SK-N-SH (cell line): ENCODE results near the gene MRPL58. TPM values are rescaled to one million over a fixed set of nuclear protein-coding genes. Genes with fewer than 3 reads are reported as not detected.

Experiments
- CTCF ChIA-PET: fragments of 300-600, 350-600 bp; formaldehyde crosslinking; extraction: SDS; loops from one replicate; lab custom pipeline; 2021; lab: Yijun Ruan, JAX
- POLR2A ChIA-PET: fragments of 350-600 bp; sonication (Branson Sonifier 250); formaldehyde crosslinking; extraction: SDS; loops from one replicate; lab custom pipeline; 2020; ENCODE audit warnings: antibody characterized with exemption, inconsistent platforms; lab: Yijun Ruan, JAX
- DNase-seq: peaks from one replicate; pipeline ENCODE4 v3.0.0; 2012
- H2AFZ ChIP-seq: fragments of 200-600 bp; sonication (generic); 2 replicates; pipeline ENCODE4 v1.8.1; 2016; ENCODE audit warnings: antibody characterized with exemption, mild to moderate bottlenecking, low read depth
- H3F3A ChIP-seq: fragments of 200-600 bp; sonication (generic); replicated peaks from 2 replicates; pipeline ENCODE3; 2016; ENCODE audit warnings: antibody characterized with exemption, mild to moderate bottlenecking; ENCODE audit not compliant: insufficient read depth
- H3K27ac ChIP-seq, 2 experiments: fragments of 200-500 bp in 1 of 2; fragments of 200-600 bp in 1 of 2; sonication (Bioruptor generic) in 1 of 2; sonication (generic), shearing (Covaris generic) in 1 of 2; 2 replicates each; pipeline versions ENCODE4 v1.5.1 to v1.6.1; 2014 to 2016; ENCODE audit warnings: low read depth in 2 of 2, inconsistent platforms in 1 of 2, low read length in 1 of 2, mild to moderate bottlenecking in 1 of 2, mixed read lengths in 1 of 2
- H3K27me3 ChIP-seq: fragments of 200-600 bp; sonication (generic), shearing (Covaris generic); 2 replicates; pipeline ENCODE4 v1.6.1; 2016; ENCODE audit warnings: mixed run types; ENCODE audit not compliant: insufficient read depth
- H3K36me3 ChIP-seq, 2 experiments: fragments of 200-500 bp in 1 of 2; fragments of 200-600 bp in 1 of 2; sonication (Bioruptor generic) in 1 of 2; sonication (generic) in 1 of 2; replicated peaks in 1 of 2; 2 replicates each; pipeline versions ENCODE3 to v1.5.1; 2014 to 2016; ENCODE audit warnings: low read length in 1 of 2, mild to moderate bottlenecking in 1 of 2; ENCODE audit not compliant: insufficient read depth in 2 of 2, control insufficient read depth in 1 of 2
- H3K4me1 ChIP-seq, 2 experiments: fragments of 200-500 bp in 1 of 2; fragments of 200-600 bp in 1 of 2; sonication (Bioruptor generic) in 1 of 2; sonication (generic), shearing (Covaris generic) in 1 of 2; 2 replicates each; pipeline versions ENCODE4 v1.5.1 to v1.6.1; 2014 to 2016; ENCODE audit warnings: low read depth in 1 of 2, low read length in 1 of 2, mixed run types in 1 of 2; ENCODE audit not compliant: insufficient read depth in 2 of 2, control insufficient read depth in 1 of 2
- H3K4me2 ChIP-seq: fragments of 200-600 bp; sonication (generic), shearing (Covaris generic); 2 replicates; pipeline ENCODE4 v1.6.1; 2017; ENCODE audit warnings: mixed run types
- H3K4me3 ChIP-seq, 2 experiments: fragments of 200-500 bp in 1 of 2; fragments of 200-600 bp in 1 of 2; sonication (Bioruptor generic) in 1 of 2; sonication (generic), shearing (Covaris generic) in 1 of 2; 2 replicates each; pipeline versions ENCODE4 v1.5.1 to v1.8.1; 2014 to 2016; ENCODE audit warnings: low read depth in 2 of 2, inconsistent platforms in 1 of 2, low read length in 1 of 2, mild to moderate bottlenecking in 1 of 2, mixed read lengths in 1 of 2, moderate library complexity in 1 of 2
- H3K79me2 ChIP-seq: fragments of 200-600 bp; sonication (generic); 2 replicates; pipeline ENCODE4 v1.8.1; 2017; ENCODE audit warnings: mild to moderate bottlenecking; ENCODE audit not compliant: insufficient read depth
- H3K9ac ChIP-seq: fragments of 200-600 bp; sonication (generic); 2 replicates; pipeline ENCODE4 v1.6.1; 2017; ENCODE audit warnings: mixed run types
- H3K9me2 ChIP-seq: fragments of 200-600 bp; sonication (generic); 2 replicates; pipeline ENCODE4 v1.6.1; 2017; ENCODE audit warnings: mixed run types
- H3K9me3 ChIP-seq: fragments of 200-600 bp; sonication (generic); 2 replicates; pipeline ENCODE4 v1.6.1; 2017; ENCODE audit warnings: mixed run types, mild to moderate bottlenecking, moderate library complexity
- H4K20me1 ChIP-seq: fragments of 200-600 bp; sonication (generic); 2 replicates; pipeline ENCODE4 v1.6.1; 2017; ENCODE audit warnings: mild to moderate bottlenecking, mixed run types; ENCODE audit not compliant: insufficient read depth
- EP300 ChIP-seq, 2 experiments: IDR thresholded peaks; 2 replicates each; pipeline versions ENCODE4 v1.4.0 to v1.6.1; 2012; ENCODE audit warnings: borderline replicate concordance in 1 of 2, low read depth in 1 of 2, low read length in 1 of 2
- FOXJ3 ChIP-seq: sonication (generic); formaldehyde crosslinking; IDR thresholded peaks from 2 replicates; pipeline ENCODE4 v1.5.1; 2020; ENCODE audit warnings: mild to moderate bottlenecking, missing genetic modification reagents
- FOXM1 ChIP-seq: IDR thresholded peaks from 2 replicates; pipeline ENCODE4 v1.4.0; 2012; ENCODE audit warnings: low read depth, mild to moderate bottlenecking
- MEF2A ChIP-seq: IDR thresholded peaks from 2 replicates; pipeline ENCODE4 v1.4.0; 2012; ENCODE audit warnings: low read depth, borderline replicate concordance
- MXI1 ChIP-seq: IDR thresholded peaks from 2 replicates; pipeline ENCODE4 v1.6.1; 2012; ENCODE audit warnings: mild to moderate bottlenecking, low read depth, low read length, improper control_type of control experiment
- RCOR1 ChIP-seq: fragments of 150-350 bp; IDR thresholded peaks from 2 replicates; pipeline ENCODE4 v1.6.1; 2017; ENCODE audit warnings: antibody characterized with exemption, low read length
- RFX5 ChIP-seq: IDR thresholded peaks from 2 replicates; pipeline ENCODE4 v1.6.1; 2012; ENCODE audit warnings: mild to moderate bottlenecking, improper control_type of control experiment, low read length
- SIN3A ChIP-seq: IDR thresholded peaks from 2 replicates; pipeline ENCODE4 v1.6.1; 2012; ENCODE audit warnings: low read depth, mild to moderate bottlenecking, low read length, moderate library complexity, borderline replicate concordance
- TCF12 ChIP-seq: IDR thresholded peaks from 2 replicates; pipeline ENCODE4 v1.4.0; 2012
- TEAD4 ChIP-seq: IDR thresholded peaks from 2 replicates; pipeline ENCODE4 v1.4.0; 2012; ENCODE audit warnings: mild to moderate bottlenecking, borderline replicate concordance; ENCODE audit not compliant: insufficient read depth
- USF2 ChIP-seq: fragments of 150-350 bp; IDR thresholded peaks from 2 replicates; pipeline ENCODE4 v1.6.1; 2017; ENCODE audit warnings: antibody characterized with exemption, low read length, low read depth, borderline replicate concordance
- YY1 ChIP-seq: IDR thresholded peaks from 2 replicates; pipeline ENCODE4 v1.4.0; 2012; ENCODE audit warnings: low read depth, mild to moderate bottlenecking
- WGBS: methylation state at CpG from one replicate; pipeline ENCODE4 v1.1.6; 2017; ENCODE audit warnings: low lambda C conversion rate; 5-methylcytosine and 5-hydroxymethylcytosine counted together
- polyA plus RNA-seq, 3 experiments: library from polyadenylated mRNA; depleted of rRNA; stranded (reverse); fragments of >200 nt; gene quantifications; 2 replicates each; pipeline ENCODE4 v1.2.3, GENCODE V29; 2012
- TF ChIP-seq, protein P1 (sequence below): IDR thresholded peaks from 2 replicates; pipeline ENCODE4 v1.6.1; 2012; ENCODE audit warnings: mild to moderate bottlenecking, low read depth, low read length, moderate library complexity

The MRPL58 gene
- polyA plus RNA-seq, 1 of the 3 experiments (the other 2 are of a cell fraction), result 87.3 TPM

DNA sequence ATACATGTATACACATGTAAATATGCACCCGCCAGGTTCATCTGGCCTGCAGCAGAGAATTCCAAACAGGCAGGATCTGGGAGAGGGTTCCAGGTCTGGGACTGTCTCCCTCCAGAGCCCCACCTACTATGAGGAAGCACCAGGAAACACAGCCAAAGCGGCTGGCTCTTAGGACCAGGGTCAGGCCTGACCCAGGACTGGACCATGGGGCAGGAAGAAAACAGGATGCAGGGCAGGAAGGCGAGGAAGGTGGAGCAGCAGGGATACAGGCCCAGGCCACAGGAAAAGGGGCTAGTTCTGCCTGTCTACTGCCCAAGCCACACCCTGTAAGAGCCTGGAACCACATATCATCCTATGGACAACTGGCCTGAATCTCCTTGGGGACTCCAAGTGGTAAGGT, 42.1 kb upstream of the MRPL58 start:
- TF ChIP-seq, protein P1, sequence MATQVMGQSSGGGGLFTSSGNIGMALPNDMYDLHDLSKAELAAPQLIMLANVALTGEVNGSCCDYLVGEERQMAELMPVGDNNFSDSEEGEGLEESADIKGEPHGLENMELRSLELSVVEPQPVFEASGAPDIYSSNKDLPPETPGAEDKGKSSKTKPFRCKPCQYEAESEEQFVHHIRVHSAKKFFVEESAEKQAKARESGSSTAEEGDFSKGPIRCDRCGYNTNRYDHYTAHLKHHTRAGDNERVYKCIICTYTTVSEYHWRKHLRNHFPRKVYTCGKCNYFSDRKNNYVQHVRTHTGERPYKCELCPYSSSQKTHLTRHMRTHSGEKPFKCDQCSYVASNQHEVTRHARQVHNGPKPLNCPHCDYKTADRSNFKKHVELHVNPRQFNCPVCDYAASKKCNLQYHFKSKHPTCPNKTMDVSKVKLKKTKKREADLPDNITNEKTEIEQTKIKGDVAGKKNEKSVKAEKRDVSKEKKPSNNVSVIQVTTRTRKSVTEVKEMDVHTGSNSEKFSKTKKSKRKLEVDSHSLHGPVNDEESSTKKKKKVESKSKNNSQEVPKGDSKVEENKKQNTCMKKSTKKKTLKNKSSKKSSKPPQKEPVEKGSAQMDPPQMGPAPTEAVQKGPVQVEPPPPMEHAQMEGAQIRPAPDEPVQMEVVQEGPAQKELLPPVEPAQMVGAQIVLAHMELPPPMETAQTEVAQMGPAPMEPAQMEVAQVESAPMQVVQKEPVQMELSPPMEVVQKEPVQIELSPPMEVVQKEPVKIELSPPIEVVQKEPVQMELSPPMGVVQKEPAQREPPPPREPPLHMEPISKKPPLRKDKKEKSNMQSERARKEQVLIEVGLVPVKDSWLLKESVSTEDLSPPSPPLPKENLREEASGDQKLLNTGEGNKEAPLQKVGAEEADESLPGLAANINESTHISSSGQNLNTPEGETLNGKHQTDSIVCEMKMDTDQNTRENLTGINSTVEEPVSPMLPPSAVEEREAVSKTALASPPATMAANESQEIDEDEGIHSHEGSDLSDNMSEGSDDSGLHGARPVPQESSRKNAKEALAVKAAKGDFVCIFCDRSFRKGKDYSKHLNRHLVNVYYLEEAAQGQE, result no peak
- TF ChIP-seq YY1 (no peak), TCF12 (no peak), TEAD4 (no peak)
- CTCF ChIA-PET, result interaction anchor here (0.8 to 12.5 kb wide), 10 partner anchors 10 to 300 kb away, joined by 3 to 219 read pairs (median 8); partner anchors contain the start of genes CDR2L, MIF4GD, MRPL58 and OTOP2

DNA sequence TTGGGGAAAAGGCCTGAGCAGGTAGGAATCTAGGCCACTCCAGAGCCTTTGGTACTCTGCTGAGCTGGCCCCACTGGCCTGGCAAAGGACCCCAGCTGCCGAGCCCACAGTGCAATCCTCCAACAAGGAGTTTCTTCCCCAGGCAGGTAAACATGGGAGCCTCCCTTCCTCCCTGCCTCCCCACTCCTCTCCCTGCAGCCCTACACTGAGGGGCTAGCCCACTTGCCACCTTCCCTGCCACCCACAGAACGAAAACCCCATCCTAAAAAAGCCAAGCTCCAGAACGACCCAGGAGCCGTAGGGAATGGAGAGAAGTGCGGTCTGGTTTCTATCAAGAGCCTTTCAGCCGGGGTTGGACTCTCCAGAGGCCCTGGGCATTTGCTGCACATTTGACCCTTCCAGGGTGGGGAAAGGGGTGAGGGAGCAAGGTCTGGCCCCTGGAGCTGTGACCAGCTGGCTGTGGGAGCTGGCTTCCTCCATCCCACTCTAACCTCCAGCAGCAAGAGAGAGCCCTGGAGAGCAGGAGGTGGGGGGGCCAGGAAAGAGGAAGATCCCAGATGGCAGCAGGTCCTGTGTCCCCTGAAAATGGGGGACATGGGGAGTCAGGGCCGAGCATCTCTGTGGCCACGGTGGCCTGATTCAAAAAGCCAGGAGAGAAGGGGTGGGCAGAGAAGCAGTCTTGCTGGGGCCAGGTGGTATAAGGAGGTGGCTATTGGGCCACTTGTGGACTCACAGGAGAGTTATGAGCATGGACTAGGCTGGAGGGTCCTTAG, 41.2 kb upstream of the MRPL58 start:
- 88% methylated on average over 7 of the region's 8 CpGs for WGBS

More for the DNA sequence above, 42.1 kb upstream of the MRPL58 start:
- Histone ChIP-seq H3F3A (peaks cover 5% of the 10 kb centered on the region), H3K9me2 (no peaks in the 10 kb centered on the region), H3K4me1 (peaks cover 0 to 22% of the 10 kb centered on the region in 2 experiments; a peak in 1 of 4 replicates), H3K4me3 (no peak overlapping the region), H3K9me3 (no peaks in the 10 kb centered on the region), H3K27me3 (peaks cover 26% of the 10 kb centered on the region), H2AFZ (no peak overlapping the region), H3K79me2 (no peaks in the 10 kb centered on the region), H3K4me2 (no peak overlapping the region), H3K27ac (peak overlapping the region in 1 of 2 experiments; percentile 85; a peak in 1 of 4 replicates), H3K36me3 (no peaks in the 10 kb centered on the region), H4K20me1 (no peaks in the 10 kb centered on the region), H3K9ac (no peak overlapping the region)
- no peak for DNase-seq
- WGBS, result 85% methylated on average over 3 of the region's 3 CpGs
- POLR2A ChIA-PET, result interaction anchor here (0.6 to 6.7 kb wide), 4 partner anchors 9 to 592 kb away, joined by 5 to 97 read pairs (median 42); partner anchors contain the start of genes CDR2L and MRPL58

More for the DNA sequence above, 41.2 kb upstream of the MRPL58 start:
- no peak for TF ChIP-seq MEF2A
- no peak for TF ChIP-seq SIN3A
- TF ChIP-seq FOXJ3 (CRISPR knock-in tag), result no peak
- TF ChIP-seq MXI1, result no peak; the same call in 1 of the 2 replicates
- no peak for TF ChIP-seq TCF12
- TF ChIP-seq EP300 (IDR thresholded peaks at IDR 0.05; ENCODE audit: borderline replicate concordance in 1 of 2, low read depth in 1 of 2, low read length in 1 of 2), result peak in 1 of 2 experiments; percentile 82; a peak in 2 of 4 replicates
- peak; percentile 72; the same call in 1 of the 2 replicates for TF ChIP-seq RCOR1
- TF ChIP-seq USF2, result no peak
- no peak for TF ChIP-seq RFX5
- no peak for TF ChIP-seq FOXM1
- peaks cover 0 to 22% of the 10 kb centered on the region in 2 experiments; a peak in 1 of 4 replicates for H3K4me1 ChIP-seq
- no peak overlapping the region for H2AFZ ChIP-seq
- H3K36me3 ChIP-seq, result no peaks in the 10 kb centered on the region
- H3K4me3 ChIP-seq, result peak overlapping the region; percentile 54 to 70; a peak in 3 of 4 replicates
- no peak overlapping the region for H3K9ac ChIP-seq
- peaks cover 5% of the 10 kb centered on the region for H3F3A ChIP-seq
- no peaks in the 10 kb centered on the region for H3K9me2 ChIP-seq
- H3K27me3 ChIP-seq, result peaks cover 26% of the 10 kb centered on the region
- H3K4me2 ChIP-seq, result no peak overlapping the region
- no peaks in the 10 kb centered on the region for H3K9me3 ChIP-seq
- DNase-seq, result peak; percentile 91
- H4K20me1 ChIP-seq, result no peaks in the 10 kb centered on the region
- peak overlapping the region in 1 of 2 experiments; percentile 85; a peak in 2 of 4 replicates for H3K27ac ChIP-seq
- POLR2A ChIA-PET, result interaction anchor here (0.5 to 6.7 kb wide), 15 partner anchors 9 to 591 kb away, joined by 3 to 97 read pairs (median 4); partner anchors contain the start of genes CDR2L, MRPL58 and NT5C
- CTCF ChIA-PET, result interaction anchor here (0.5 to 12.5 kb wide), 17 partner anchors 9 to 904 kb away, joined by 3 to 219 read pairs (median 4); partner anchors contain the start of genes CDR2L, MIF4GD, MRPL58 and OTOP2
- no peaks in the 10 kb centered on the region for H3K79me2 ChIP-seq
